Fibroblast of lung (primary cell): Measurements from ENCODE around the gene PNPLA7. TPM values are rescaled to one million over a fixed set of nuclear protein-coding genes. Genes with fewer than 3 reads are reported as not detected.

ENCODE experiments used
- DNase-seq, 2 donors: peaks; one replicate each; pipeline versions ENCODE4 v3.0.0 to v3.0.0-alpha.2; 2010; ENCODE audit warnings: low read depth in 2 of 2
- H2AFZ ChIP-seq: 2 replicates; pipeline ENCODE4 v1.5.1; 2012; ENCODE audit warnings: low read length, control low read depth, inconsistent platforms
- H3K27ac ChIP-seq: 2 replicates; pipeline ENCODE4 v1.5.1; 2011; ENCODE audit warnings: low read length, control low read depth; ENCODE audit not compliant: insufficient read depth
- H3K27me3 ChIP-seq: 2 replicates; pipeline ENCODE4 v1.5.1; 2011; ENCODE audit warnings: mild to moderate bottlenecking, low read length; ENCODE audit not compliant: control insufficient read depth, insufficient read depth
- H3K36me3 ChIP-seq: 2 replicates; pipeline ENCODE4 v1.5.1; 2011; ENCODE audit warnings: low read length; ENCODE audit not compliant: control insufficient read depth, insufficient read depth
- H3K4me1 ChIP-seq: 2 replicates; pipeline ENCODE4 v1.5.1; 2011; ENCODE audit warnings: low read length; ENCODE audit not compliant: control insufficient read depth, insufficient read depth; ENCODE audit errors: extremely low read depth
- H3K4me2 ChIP-seq: 2 replicates; pipeline ENCODE4 v1.5.1; 2011; ENCODE audit warnings: low read length, control low read depth; ENCODE audit not compliant: insufficient read depth; ENCODE audit errors: extremely low read depth
- H3K4me3 ChIP-seq, 4 experiments: fragments of 200-600 bp in 1 of 4; sonication (generic) in 1 of 4; replicated peaks in 1 of 4; 2 replicates each; pipeline ENCODE4 v1.5.1; 2011 to 2016; ENCODE audit warnings: low read length in 4 of 4, low read depth in 3 of 4, mild to moderate bottlenecking in 3 of 4, control low read depth in 2 of 4, inconsistent platforms in 1 of 4, mixed read lengths in 1 of 4; ENCODE audit not compliant: insufficient read depth in 1 of 4; ENCODE audit errors: control extremely low read depth in 1 of 4
- H3K79me2 ChIP-seq: 2 replicates; pipeline ENCODE4 v1.5.1; 2012; ENCODE audit warnings: mild to moderate bottlenecking, low read length, inconsistent platforms; ENCODE audit not compliant: control insufficient read depth, insufficient read depth
- H3K9ac ChIP-seq: 2 replicates; pipeline ENCODE4 v1.5.1; 2011; ENCODE audit warnings: mild to moderate bottlenecking, low read length, control low read depth; ENCODE audit not compliant: insufficient read depth
- H3K9me3 ChIP-seq: 2 replicates; pipeline ENCODE4 v1.5.1; 2012; ENCODE audit warnings: low read depth, low read length; ENCODE audit not compliant: control insufficient read depth, insufficient read depth
- H4K20me1 ChIP-seq: 2 replicates; pipeline ENCODE4 v1.5.1; 2011; ENCODE audit warnings: low read length; ENCODE audit not compliant: control insufficient read depth, insufficient read depth; ENCODE audit errors: extremely low read depth
- CTCF ChIP-seq, 2 donors: IDR thresholded peaks in 1 of 2; conservative IDR thresholded peaks in 1 of 2; 1 replicate in 1 of 2; 2 replicates in 1 of 2; pipeline ENCODE4 v1.5.1; 2011 to 2012; ENCODE audit warnings: low read length in 2 of 2, control low read depth in 1 of 2, inconsistent platforms in 1 of 2, low read depth in 1 of 2, mild to moderate bottlenecking in 1 of 2
- EZH2 ChIP-seq: IDR thresholded peaks from 2 replicates; pipeline ENCODE4 v1.5.1; 2012; ENCODE audit warnings: low read length, control low read depth, mild to moderate bottlenecking; ENCODE audit errors: missing control alignments
- polyA plus RNA-seq, 2 donors: library from polyadenylated mRNA; depleted of rRNA in 1 of 2; stranded (reverse) in 1 of 2; unstranded in 1 of 2; fragments of >200 nt; gene quantifications; 2 replicates each; pipeline ENCODE4 v1.2.1, GENCODE V29; 2011 to 2012; ENCODE audit warnings: missing spikeins in 1 of 2
- total RNA-seq: library from RNA; depleted of rRNA; stranded (reverse); fragments of >200 nt; gene quantifications from 2 replicates; pipeline ENCODE4 v1.2.1, GENCODE V29; 2014

Gene PNPLA7
- total and polyA plus RNA-seq, 2 donors (not counting 1 experiment from before 2014, with no cell fraction given): 0.23 to 3.0 TPM

GRCh38 chr9:137578518-137579258, 28.5 kb upstream of the PNPLA7 start, which contains the start of gene DPH7:
DPH7 (minus strand) TSS chr9:137578925; CDS start chr9:137578777, 148 bp downstream.
- peak; percentile 85 to 88 for DNase-seq
- Histone ChIP-seq H3K79me2 (peaks cover 30% of the 10 kb centered on the region), H3K27ac (peak within 1 kb of the TSS; percentile 69), H3K4me3 (peak within 1 kb of the TSS; percentile 56 to 87 (median 80)), H3K36me3 (peaks cover 17% of the 10 kb centered on the region), H2AFZ (peak within 1 kb of the TSS; percentile 90), H3K27me3 (no peaks in the 10 kb centered on the region), H3K4me2 (peak within 1 kb of the TSS; percentile 94), H3K4me1 (peaks cover 7% of the 10 kb centered on the region), H3K9me3 (no peaks in the 10 kb centered on the region), H3K9ac (peak within 1 kb of the TSS; percentile 75), H4K20me1 (no peaks in the 10 kb centered on the region)
- TF ChIP-seq CTCF (conservative IDR thresholded peaks at IDR 0.05 in 1 of 2, IDR thresholded peaks at IDR 0.05 in 1 of 2; ENCODE audit: low read depth in 1 of 2, low read length in 2 of 2) (peak; percentile 71 to 72), EZH2 (no peak)

GRCh38 chr9:137575716-137576411, 25.7 kb upstream of the PNPLA7 start:
- TF ChIP-seq CTCF (conservative IDR thresholded peaks at IDR 0.05 in 1 of 2, IDR thresholded peaks at IDR 0.05 in 1 of 2; ENCODE audit: low read depth in 1 of 2, low read length in 2 of 2) (no peak), EZH2 (no peak)
- Histone ChIP-seq H3K79me2 (peaks cover 30% of the 10 kb centered on the region), H3K27ac (no peak overlapping the region), H3K27me3 (no peaks in the 10 kb centered on the region), H3K9me3 (no peaks in the 10 kb centered on the region), H4K20me1 (no peaks in the 10 kb centered on the region), H2AFZ (no peak overlapping the region), H3K4me3 (no peak overlapping the region), H3K4me2 (no peak overlapping the region), H3K36me3 (peaks cover 9% of the 10 kb centered on the region), H3K4me1 (peaks cover 7% of the 10 kb centered on the region), H3K9ac (no peak overlapping the region)
- DNase-seq: no peak

- Histone ChIP-seq H3K27ac (no peak overlapping the region), H3K4me3 (no peak overlapping the region), H2AFZ (no peak overlapping the region), H3K9ac (no peak overlapping the region), H3K4me1 (peaks cover 7% of the 10 kb centered on the region), H3K79me2 (peaks cover 32% of the 10 kb centered on the region), H3K4me2 (no peak overlapping the region), H4K20me1 (no peaks in the 10 kb centered on the region), H3K27me3 (no peaks in the 10 kb centered on the region), H3K9me3 (no peaks in the 10 kb centered on the region), H3K36me3 (peaks cover 12% of the 10 kb centered on the region)
- peak in 1 of 2 donors; percentile 19 for DNase-seq
- no peak for TF ChIP-seq CTCF (conservative IDR thresholded peaks at IDR 0.05 in 1 of 2, IDR thresholded peaks at IDR 0.05 in 1 of 2; ENCODE audit: low read depth in 1 of 2, low read length in 2 of 2)
- no peak for TF ChIP-seq EZH2
Measured at GRCh38 chr9:137575364-137575715, 25.1 kb upstream of the PNPLA7 start.
